HG03139 (cell line): ENCODE results near the gene HERC6.
"Not testable (repeated sequence)": the region's sequence is repeated elsewhere in the genome, so short reads cannot be mapped to it uniquely, and the experiment has no call there.

ENCODE experiments used
- ATAC-seq: cut with Tn5 transposase; IDR thresholded peaks from one replicate; pipeline ENCODE4 v1.9.1; 2021; ENCODE audit not compliant: unreplicated experiment

The HERC6 gene

GRCh38 chr4:88378691-88379559 lies at the start of gene HERC6:
Gene HERC6, plus strand, starts transcription at chr4:88378852. Its CDS starts 70 bp downstream, at chr4:88378922.
- ATAC-seq = peak; percentile 64

- no peak for ATAC-seq
Measured at GRCh38 chr4:88333741-88334405, 44.8 kb upstream of the HERC6 start.

- no peak for ATAC-seq
Measured at GRCh38 chr4:88335092-88335665, 43.5 kb upstream of the HERC6 start.

- no peak for ATAC-seq
Measured at GRCh38 chr4:88341227-88342192, 37.1 kb upstream of the HERC6 start.

- ATAC-seq = not testable (repeated sequence)
Measured at GRCh38 chr4:88346902-88347301, 31.8 kb upstream of the HERC6 start.

GRCh38 chr4:88348761-88349160 lies 29.9 kb upstream of the HERC6 start:
- not testable (repeated sequence) for ATAC-seq

GRCh38 chr4:88350786-88351185 lies 27.9 kb upstream of the HERC6 start:
- no peak for ATAC-seq

- ATAC-seq = no peak
Measured at GRCh38 chr4:88352062-88352740, 26.5 kb upstream of the HERC6 start.

GRCh38 chr4:88353324-88353723 lies 25.3 kb upstream of the HERC6 start:
- no peak for ATAC-seq

- ATAC-seq = no peak
Measured at GRCh38 chr4:88356771-88357170, 21.9 kb upstream of the HERC6 start.

GRCh38 chr4:88357262-88357661 lies 21.4 kb upstream of the HERC6 start:
- no peak for ATAC-seq

GRCh38 chr4:88359558-88359957 lies 19.1 kb upstream of the HERC6 start:
- no peak for ATAC-seq

- no peak for ATAC-seq
Measured at GRCh38 chr4:88360256-88360655, 18.4 kb upstream of the HERC6 start.

- no peak for ATAC-seq
Measured at GRCh38 chr4:88360791-88361190, 17.9 kb upstream of the HERC6 start.

- ATAC-seq = not testable (repeated sequence)
Measured at GRCh38 chr4:88361217-88361773, 17.4 kb upstream of the HERC6 start.

GRCh38 chr4:88366460-88366859 lies 12.2 kb upstream of the HERC6 start:
- no peak for ATAC-seq

- ATAC-seq = no peak
Measured at GRCh38 chr4:88367826-88368225, 10.8 kb upstream of the HERC6 start.

- not testable (repeated sequence) for ATAC-seq
Measured at GRCh38 chr4:88369180-88369812, 9.4 kb upstream of the HERC6 start.

GRCh38 chr4:88381123-88381522 lies 2.5 kb downstream of the HERC6 start:
- no peak for ATAC-seq
